Heart right ventricle (tissue), 16 donors: ENCODE data around the gene ASPSCR1. TPM values are rescaled to one million over a fixed set of nuclear protein-coding genes. Genes with fewer than 3 reads are reported as not detected.
A peak's percentile ranks its signal among the peaks of the same experiment; 100 is the strongest.

Source experiments
- ATAC-seq, 8 donors: fragments of 200-7000 bp; cut with Tn5 transposase; one replicate each; pipeline ENCODE4 v1.9.1; 2020; ENCODE audit warnings: mild to moderate bottlenecking in 8 of 8, moderate library complexity in 8 of 8, moderate number of reproducible peaks in 1 of 8
- DNase-seq, 2 donors: peaks; one replicate each; pipeline ENCODE4 v3.0.0-alpha.2; 2020
- H3K27ac ChIP-seq, 10 donors: fragments of 200-600 bp; sonication (generic) in 2 of 10; one replicate each; pipeline versions ENCODE4 v1.5.0 to v1.8.0; 2020 to 2022; ENCODE audit warnings: mild to moderate bottlenecking in 3 of 10
- H3K27me3 ChIP-seq, 7 donors: fragments of 200-600 bp; one replicate each; pipeline ENCODE4 v1.8.0; 2021 to 2022; ENCODE audit warnings: mild to moderate bottlenecking in 2 of 7
- H3K36me3 ChIP-seq, 9 donors: fragments of 200-600 bp; sonication (generic) in 1 of 9; one replicate each; pipeline versions ENCODE4 v1.5.0 to v1.8.0; 2020 to 2022; ENCODE audit warnings: mild to moderate bottlenecking in 2 of 9
- H3K4me1 ChIP-seq, 9 donors: fragments of 200-600 bp; sonication (generic) in 1 of 9; one replicate each; pipeline versions ENCODE4 v1.5.0 to v1.8.0; 2020 to 2022; ENCODE audit warnings: mild to moderate bottlenecking in 4 of 9
- H3K4me3 ChIP-seq, 10 donors: fragments of 200-600 bp; sonication (generic) in 2 of 10; one replicate each; pipeline versions ENCODE4 v1.5.0 to v1.8.0; 2020 to 2022; ENCODE audit warnings: mild to moderate bottlenecking in 7 of 10, moderate library complexity in 2 of 10
- H3K9me3 ChIP-seq, 11 donors: fragments of 200-600 bp in 10 of 11; sonication (generic) in 2 of 11; one replicate each; pipeline versions ENCODE4 v1.5.0 to v1.8.0; 2013 to 2022; ENCODE audit warnings: mild to moderate bottlenecking in 2 of 11, control low read depth in 1 of 11, moderate library complexity in 1 of 11
- CTCF ChIP-seq, 9 donors: fragments of 200-600 bp; sonication (generic) in 2 of 9; IDR thresholded peaks; one replicate each; pipeline versions ENCODE4 v1.5.0 to v1.8.0; 2021 to 2022; ENCODE audit warnings: antibody characterized with exemption in 9 of 9, mild to moderate bottlenecking in 5 of 9, moderate library complexity in 1 of 9
- WGBS, 2 donors: extraction: QIAGEN DNeasy Blood & Tissue Kit; methylation state at CpG; one replicate each; pipeline ENCODE4 v1.1.7; 2013; ENCODE audit warnings: inconsistent platforms in 1 of 2; 5-methylcytosine and 5-hydroxymethylcytosine counted together
- intact Hi-C, 10 donors: fragments of 100-400 bp; cut with DNase I; formaldehyde crosslinking; loops; one replicate each; pipeline versions ENCODE4 v1.11.1 to v1.14.2; 2022
- polyA plus RNA-seq, 2 donors: library from polyadenylated mRNA; stranded (reverse); fragments of 200-250 nt; gene quantifications; one replicate each; pipeline ENCODE4 v1.2.3, GENCODE V29; 2013
- total RNA-seq, 10 donors: library from RNA; stranded (reverse); fragmentation: NEBNext Ultra II Directional in 3 of 10; extraction: Animal tissue kit (Norgen Biotek cat#: 25700) in 3 of 10; gene quantifications; one replicate each; pipeline versions ENCODE4 v1.2.1 to v1.2.4, GENCODE V29; 2021 to 2023
- donor health status: Arrhythmogenic right ventricular cardiomyopathy.
- donor health status: ischemic (EF 13 %, LVEDD 7.1; RV severe dilation, severe dysfunction).
- donor health status: healthy with polysubstance abuse.
- donor health status: DM: no; HTN: yes; CAD: no.
- donor health status: DM: no; HTN: no; CAD: no.
- donor health status: ischemic (EF 25% LVEDD 6.9; RV normal size, moderate dysfunction).
- donor health status: ischemic (EF 25% LVEDD 5.7; RV mildly dilated, moderate dysfunction).
- donor health status: healthy.
- donor health status: DM: yes; HTN: yes; CAD: no.
- donor health status: Ischemic cardiomyopathy.
- donor health status: ischemic (EF 35%, LVEDD 5.7; RV mildly dilated, moderate dysfunction).
- donor health status: nonischemic (EF 11% LVEDD 7.7; RV severe dilation, severe dysfunction).
- donor health status: DM: yes; HTN: yes; CAD: no.
- donor health status: PGD.
- donor health status: ischemic (EF 29% LVEDD 5.4; RV normal size, mild dysfunction).
- donor health status: nonischemic (EF 23%, LVEDD 6.1; RV moderate dilation, normal function).

ASPSCR1 gene
- total and polyA plus RNA-seq, 12 donors, result 19.9 to 115 (median 25.1) TPM

GRCh38 chr17:82053130-82053529 is 75.7 kb downstream of the ASPSCR1 start:
- 90 to 92% methylated on average over 19 of the region's 19 CpGs for WGBS, 2 donors

GRCh38 chr17:82053556-82054263 is 76.3 kb downstream of the ASPSCR1 start:
- WGBS, 2 donors, result 93 to 94% methylated on average over 28 of the region's 28 CpGs
- DNase-seq (no peak), ATAC-seq (no peak)
- Histone ChIP-seq H3K27ac (no peak overlapping the region), H3K4me3 (peak overlapping the region in 2 of 10 donors; percentile 86 to 91), H3K4me1 (peaks cover 12 to 39% (median 28%) of the 10 kb centered on the region in 9 donors), H3K9me3 (no peaks in the 10 kb centered on the region), H3K27me3 (no peaks in the 10 kb centered on the region), H3K36me3 (peaks cover 3 to 72% (median 29%) of the 10 kb centered on the region in 9 donors)
- intact Hi-C loops, result loop anchor here in 1 of 10 donors (5.0 kb wide), 1 partner anchor 44 kb away; the partner anchor contains the start of gene FASN
- TF ChIP-seq CTCF (IDR thresholded peaks at IDR 0.05), result no peak

More at GRCh38 chr17:82053130-82053529, 75.7 kb downstream of the ASPSCR1 start:
- intact Hi-C loops, result loop anchor here in 1 of 10 donors (5.0 kb wide), 1 partner anchor 44 kb away; the partner anchor contains the start of gene FASN
- ATAC-seq (no peak), DNase-seq (no peak)
- H3K36me3 ChIP-seq, result peaks cover 3 to 72% (median 29%) of the 10 kb centered on the region in 9 donors
- no peaks in the 10 kb centered on the region for H3K9me3 ChIP-seq
- H3K4me3 ChIP-seq, result peak overlapping the region in 7 of 10 donors; percentile 73 to 97 (median 86)
- H3K27ac ChIP-seq, result no peak overlapping the region
- no peaks in the 10 kb centered on the region for H3K27me3 ChIP-seq
- TF ChIP-seq CTCF (IDR thresholded peaks at IDR 0.05), result no peak
- peaks cover 12 to 39% (median 28%) of the 10 kb centered on the region in 9 donors for H3K4me1 ChIP-seq

- no peak overlapping the region for H3K27ac ChIP-seq
- intact Hi-C loops, result loop anchor here in 1 of 10 donors (5.0 kb wide), 1 partner anchor 43 kb away; the partner anchor contains the start of gene FASN
- H3K27me3 ChIP-seq, result no peaks in the 10 kb centered on the region
- peak in 1 of 2 donors; percentile 7 for DNase-seq
- 87 to 88% methylated on average over 38 of the region's 38 CpGs for WGBS, 2 donors
- H3K9me3 ChIP-seq, result no peaks in the 10 kb centered on the region
- H3K4me3 ChIP-seq, result no peak overlapping the region
- peaks cover 3 to 73% (median 27%) of the 10 kb centered on the region in 9 donors for H3K36me3 ChIP-seq
- no peak for TF ChIP-seq CTCF (IDR thresholded peaks at IDR 0.05)
- peaks cover 12 to 36% (median 28%) of the 10 kb centered on the region in 9 donors for H3K4me1 ChIP-seq
- no peak for ATAC-seq
Observed at GRCh38 chr17:82054351-82055022, 77.1 kb downstream of the ASPSCR1 start.
